ENCODE measurements around the gene FBXL16. TPM values are rescaled to one million over a fixed set of nuclear protein-coding genes. Genes with fewer than 3 reads are reported as not detected.

FBXL16 gene
- polyA plus RNA-seq, 2 of the 4 experiments (the other 2 are of a cell fraction) = 0.53 to 1.2 TPM

DNA sequence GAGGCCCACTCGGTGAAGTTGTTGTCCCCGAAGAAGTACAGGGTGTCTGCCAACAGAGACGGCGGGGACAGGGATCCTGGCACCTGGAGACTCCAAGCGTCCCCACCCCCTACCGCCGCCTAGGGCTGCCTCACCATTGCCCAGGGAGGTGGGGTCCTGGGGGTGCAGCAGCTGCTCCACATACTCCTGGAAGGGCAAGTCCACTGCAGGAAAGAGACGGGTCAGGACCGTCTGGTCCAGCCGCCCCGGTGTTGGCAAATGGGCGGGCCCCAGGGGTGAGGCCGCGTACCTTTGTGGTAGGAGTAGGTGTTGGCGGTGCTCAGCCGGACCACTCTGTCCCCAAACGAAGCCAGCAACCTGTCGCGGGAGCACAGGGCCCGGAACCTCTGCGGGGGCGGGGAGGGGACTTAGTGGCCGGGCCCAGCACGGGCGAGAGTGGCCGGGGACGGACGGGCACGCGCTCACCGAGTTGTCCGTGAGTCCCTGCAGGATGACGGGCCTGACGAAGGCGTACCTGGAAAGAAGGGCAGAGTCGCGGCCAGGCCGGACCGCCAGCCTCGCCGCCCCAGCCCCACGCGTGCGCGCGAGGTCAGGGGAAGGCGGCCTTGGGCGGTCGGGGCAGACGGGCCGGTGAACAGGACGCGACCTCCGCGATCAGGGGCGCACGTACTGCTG, 22.1 kb downstream of the FBXL16 start:
- ATAC-seq (0 out of 6 replicates have a peak, but pooled peaks of 1 of the 2 experiments have one; percentile 1), FAIRE-seq (no peak), DNase-seq (ENCODE audit: low read depth in 1 of 2, low spot score in 1 of 2) (peak in 1 of 2 experiments; percentile 55)
- ChIA-PET CTCF (interaction anchor here (0.7 to 1.0 kb wide), 2 partner anchors 36 to 102 kb away, joined by 3 to 4 read pairs; no protein-coding TSS in a partner anchor), POLR2A (interaction anchor here (1.0 to 1.4 kb wide), 2 partner anchors 13 to 31 kb away, joined by 3 read pairs; no protein-coding TSS in a partner anchor)
- H3K9me3 ChIP-seq = no peaks in the 10 kb centered on the region
- H3K27ac ChIP-seq = peak overlapping the region; percentile 91 to 93
- H3K4me1 ChIP-seq = peaks cover 38% of the 10 kb centered on the region
- whole genome bisulfite sequencing (ENCODE audit: missing lambda C conversion rate) = 33% methylated on average over 16 of the region's 57 CpGs
- H3K4me2 ChIP-seq = peak overlapping the region; percentile 93
- peak overlapping the region; percentile 76 for H3K4me3 ChIP-seq
- TF ChIP-seq, protein P1, sequence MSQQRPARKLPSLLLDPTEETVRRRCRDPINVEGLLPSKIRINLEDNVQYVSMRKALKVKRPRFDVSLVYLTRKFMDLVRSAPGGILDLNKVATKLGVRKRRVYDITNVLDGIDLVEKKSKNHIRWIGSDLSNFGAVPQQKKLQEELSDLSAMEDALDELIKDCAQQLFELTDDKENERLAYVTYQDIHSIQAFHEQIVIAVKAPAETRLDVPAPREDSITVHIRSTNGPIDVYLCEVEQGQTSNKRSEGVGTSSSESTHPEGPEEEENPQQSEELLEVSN (IDR thresholded peaks at IDR 0.05; ENCODE audit: borderline replicate concordance, low read depth) = peak; percentile 33; the same call in 1 of the 2 replicates
- TF ChIP-seq HOXA7 (CRISPR knock-in tag; IDR thresholded peaks at IDR 0.05) (peak; percentile 59; the same call in 1 of the 2 replicates), EP300 (IDR thresholded peaks at IDR 0.05) (no peak), RNF2 (IDR thresholded peaks at IDR 0.05; ENCODE audit: borderline replicate concordance, low read depth) (peak; percentile 75; the same call in 1 of the 2 replicates), NR3C1 (IDR thresholded peaks at IDR 0.05) (no peak), PBX3 (IDR thresholded peaks at IDR 0.05) (peak; percentile 78), CHD2 (IDR thresholded peaks at IDR 0.05; ENCODE audit: low read length, partially characterized antibody) (no peak), RFX5 (IDR thresholded peaks at IDR 0.05) (no peak), BHLHE40 (IDR thresholded peaks at IDR 0.05; ENCODE audit: low read depth, low read length) (no peak), ZC3H11A (IDR thresholded peaks at IDR 0.05) (no peak), JUN (IDR thresholded peaks at IDR 0.05) (peak in 1 of 2 experiments; percentile 69; a peak in 1 of 5 replicates), HOXB13 (CRISPR knock-in tag; IDR thresholded peaks at IDR 0.05; ENCODE audit: low read depth) (no peak), GATA3 (IDR thresholded peaks at IDR 0.05; ENCODE audit: borderline replicate concordance) (no peak), CEBPB (IDR thresholded peaks at IDR 0.05) (no peak), BCL3 (IDR thresholded peaks at IDR 0.05) (no peak), FOXS1 (CRISPR knock-in tag; IDR thresholded peaks at IDR 0.05) (no peak), REST (IDR thresholded peaks at IDR 0.05) (no peak)
- TF ChIP-seq, protein P2, sequence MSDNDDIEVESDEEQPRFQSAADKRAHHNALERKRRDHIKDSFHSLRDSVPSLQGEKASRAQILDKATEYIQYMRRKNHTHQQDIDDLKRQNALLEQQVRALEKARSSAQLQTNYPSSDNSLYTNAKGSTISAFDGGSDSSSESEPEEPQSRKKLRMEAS (IDR thresholded peaks at IDR 0.05) = peak; percentile 27

Data from A549 (cell line).